OCI-LY7 (cell line): ENCODE data around the gene AXIN1.

Experiments
- CTCF ChIP-seq: fragments of 200-600 bp; sonication (generic); conservative IDR thresholded peaks from 2 replicates; pipeline ENCODE4 v1.5.1; 2014; ENCODE audit warnings: mild to moderate bottlenecking, antibody characterized with exemption, low read length, moderate library complexity, mixed read lengths
- EZH2phosphoT487 ChIP-seq: fragments of 200-600 bp; sonication (generic); IDR thresholded peaks from 2 replicates; pipeline ENCODE4 v1.6.1; 2018; ENCODE audit warnings: low read depth, borderline replicate concordance, mild to moderate bottlenecking, mixed run types, antibody characterized with exemption, low read length, moderate library complexity, mixed read lengths

GRCh38 chr16:396199-396598 lies 43.7 kb upstream of the AXIN1 start:
- TF ChIP-seq CTCF (no peak), EZH2phosphoT487 (no peak)
